Spleen (tissue), 7 donors: Measurements from ENCODE around the gene AP3B1.
"Not testable (repeated sequence)": the region's sequence is repeated elsewhere in the genome, so short reads cannot be mapped to it uniquely, and the experiment has no call there.

Source experiments
- POLR2A ChIP-seq, 3 donors: fragments of 450-650 bp; IDR thresholded peaks; one replicate each; pipeline ENCODE4 v1.5.1; 2017; ENCODE audit warnings: antibody characterized with exemption in 3 of 3, mild to moderate bottlenecking in 1 of 3
- TF ChIP-seq, protein P1 (sequence below), 11 experiments: fragments of 200-600 bp in 7 of 11; fragments of 450-650 bp in 4 of 11; sonication (generic) in 4 of 11; IDR thresholded peaks in 8 of 11; conservative IDR thresholded peaks in 3 of 11; 1 replicate in 7 of 11; 2 replicates in 4 of 11; pipeline versions ENCODE4 v1.4.0 to v1.8.0; 2016 to 2021; ENCODE audit warnings: antibody characterized with exemption in 11 of 11, inconsistent platforms in 4 of 11, mild to moderate bottlenecking in 1 of 11
- donor health status: DM: no; HTN: no; CAD: no; lungs with moderate emphysema.
- donor health status: DM: no; HTN: no; CAD: no.
- donor health status: DM: no; HTN: no; CAD: no.

DNA sequence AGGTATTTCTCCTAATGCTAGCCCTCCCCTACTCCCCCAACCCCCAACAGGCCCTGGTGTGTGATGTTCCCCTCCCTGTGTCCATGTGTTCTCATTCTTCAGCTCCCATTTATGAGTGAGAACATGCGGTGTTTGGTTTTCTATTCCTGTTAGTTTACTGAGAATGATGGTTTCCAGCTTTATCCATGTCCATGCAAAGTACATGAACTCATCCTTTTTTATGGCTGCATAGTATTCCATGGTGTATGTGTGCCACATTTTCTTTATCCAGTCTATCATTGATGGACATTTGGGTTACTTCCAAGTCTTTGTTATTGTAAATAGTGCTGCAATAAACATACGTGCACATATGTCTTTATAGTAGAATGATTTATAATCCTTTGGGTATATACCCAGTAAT is 247.7 kb downstream of the AP3B1 start:
- TF ChIP-seq, protein P1, sequence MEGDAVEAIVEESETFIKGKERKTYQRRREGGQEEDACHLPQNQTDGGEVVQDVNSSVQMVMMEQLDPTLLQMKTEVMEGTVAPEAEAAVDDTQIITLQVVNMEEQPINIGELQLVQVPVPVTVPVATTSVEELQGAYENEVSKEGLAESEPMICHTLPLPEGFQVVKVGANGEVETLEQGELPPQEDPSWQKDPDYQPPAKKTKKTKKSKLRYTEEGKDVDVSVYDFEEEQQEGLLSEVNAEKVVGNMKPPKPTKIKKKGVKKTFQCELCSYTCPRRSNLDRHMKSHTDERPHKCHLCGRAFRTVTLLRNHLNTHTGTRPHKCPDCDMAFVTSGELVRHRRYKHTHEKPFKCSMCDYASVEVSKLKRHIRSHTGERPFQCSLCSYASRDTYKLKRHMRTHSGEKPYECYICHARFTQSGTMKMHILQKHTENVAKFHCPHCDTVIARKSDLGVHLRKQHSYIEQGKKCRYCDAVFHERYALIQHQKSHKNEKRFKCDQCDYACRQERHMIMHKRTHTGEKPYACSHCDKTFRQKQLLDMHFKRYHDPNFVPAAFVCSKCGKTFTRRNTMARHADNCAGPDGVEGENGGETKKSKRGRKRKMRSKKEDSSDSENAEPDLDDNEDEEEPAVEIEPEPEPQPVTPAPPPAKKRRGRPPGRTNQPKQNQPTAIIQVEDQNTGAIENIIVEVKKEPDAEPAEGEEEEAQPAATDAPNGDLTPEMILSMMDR (IDR thresholded peaks at IDR 0.05 in 8 of 11, conservative IDR thresholded peaks at IDR 0.05 in 3 of 11): not testable (repeated sequence)
- not testable (repeated sequence) for TF ChIP-seq POLR2A (IDR thresholded peaks at IDR 0.05)
